Astrocyte (in vitro differentiated cells and primary cell): ENCODE data around the gene SPATA1.

ENCODE experiments used
- CTCF ChIP-seq: IDR thresholded peaks from 2 replicates; pipeline ENCODE4 v1.5.1; 2011; ENCODE audit warnings: low read depth, mild to moderate bottlenecking, inconsistent platforms, low read length, moderate library complexity; ENCODE audit not compliant: insufficient read depth
- EZH2 ChIP-seq: IDR thresholded peaks from 2 replicates; pipeline ENCODE4 v1.6.1; 2012; ENCODE audit warnings: mild to moderate bottlenecking, low read length, inconsistent platforms; ENCODE audit not compliant: insufficient read depth

GRCh38 chr1:84479998-84480397 is 26.2 kb upstream of the SPATA1 start:
- TF ChIP-seq EZH2 (no peak), CTCF (no peak)
